GM10266 (cell line): ENCODE results near the gene TPRN.

Source experiments
- DNase-seq: peaks from one replicate; pipeline ENCODE4 v3.0.0; 2012; ENCODE audit errors: extremely low spot score
- CTCF ChIP-seq: IDR thresholded peaks from 2 replicates; pipeline ENCODE4 v1.5.1; 2012; ENCODE audit warnings: mild to moderate bottlenecking, low read depth; ENCODE audit not compliant: control insufficient read depth, insufficient read depth; ENCODE audit errors: missing control alignments

TPRN gene

GRCh38 chr9:137178939-137179630 lies 21.5 kb downstream of the TPRN start:
- TF ChIP-seq CTCF = no peak
- DNase-seq = no peak

- no peak for TF ChIP-seq CTCF
- no peak for DNase-seq
Measured at GRCh38 chr9:137178201-137178938, 22.2 kb downstream of the TPRN start.

- DNase-seq = peak; percentile 80
- peak; percentile 70 for TF ChIP-seq CTCF
Measured at GRCh38 chr9:137176302-137177182, 24.0 kb downstream of the TPRN start.

- TF ChIP-seq CTCF = peak; percentile 22
- DNase-seq = peak; percentile 59
Measured at GRCh38 chr9:137175345-137175961, 25.1 kb downstream of the TPRN start.

GRCh38 chr9:137174722-137175293 lies 25.7 kb downstream of the TPRN start:
- peak; percentile 34 for DNase-seq
- TF ChIP-seq CTCF = no peak

GRCh38 chr9:137173796-137174664 lies 26.5 kb downstream of the TPRN start:
- no peak for TF ChIP-seq CTCF
- DNase-seq = peak; percentile 29
